HEK293 (cell line): ENCODE data around the gene WNT8B.

Source experiments
- FEZF1 ChIP-seq: fragments of 450-650 bp; formaldehyde crosslinking; IDR thresholded peaks from 2 replicates; pipeline ENCODE4 v1.5.1; 2016; ENCODE audit warnings: missing biosample characterization, missing genetic modification characterization
- MEIS1 ChIP-seq: sonication (generic); formaldehyde crosslinking; IDR thresholded peaks from 2 replicates; pipeline ENCODE4 v1.8.1; 2022; ENCODE audit warnings: missing genetic modification reagents, mild to moderate bottlenecking, borderline replicate concordance
- SCRT1 ChIP-seq: fragments of 450-650 bp; formaldehyde crosslinking; IDR thresholded peaks from 2 replicates; pipeline ENCODE4 v1.5.1; 2016; ENCODE audit warnings: missing biosample characterization, missing genetic modification characterization, borderline replicate concordance
- TRIM28 ChIP-seq: IDR thresholded peaks from 2 replicates; pipeline ENCODE4 v1.6.1; 2011; ENCODE audit warnings: low read length, control low read depth, borderline replicate concordance
- YY2 ChIP-seq: fragments of 450-650 bp; formaldehyde crosslinking; IDR thresholded peaks from 2 replicates; pipeline ENCODE4 v1.5.1; 2016; ENCODE audit warnings: missing biosample characterization, missing genetic modification characterization
- ZFP37 ChIP-seq: fragments of 450-650 bp; formaldehyde crosslinking; IDR thresholded peaks from 2 replicates; pipeline ENCODE4 v1.5.1; 2016; ENCODE audit warnings: missing biosample characterization, missing genetic modification characterization
- ZNF157 ChIP-seq: fragments of 450-650 bp; formaldehyde crosslinking; IDR thresholded peaks from 2 replicates; pipeline ENCODE4 v1.5.1; 2016; ENCODE audit warnings: missing biosample characterization, missing genetic modification characterization
- ZNF366 ChIP-seq: fragments of 450-650 bp; formaldehyde crosslinking; conservative IDR thresholded peaks from 2 replicates; pipeline ENCODE4 v1.5.1; 2016; ENCODE audit warnings: missing biosample characterization, missing genetic modification characterization
- ZNF416 ChIP-seq: fragments of 450-650 bp; formaldehyde crosslinking; IDR thresholded peaks from 2 replicates; pipeline ENCODE4 v1.5.1; 2016; ENCODE audit warnings: missing biosample characterization, missing genetic modification characterization
- ZNF501 ChIP-seq: fragments of 450-650 bp; formaldehyde crosslinking; IDR thresholded peaks from 2 replicates; pipeline ENCODE4 v1.5.1; 2016; ENCODE audit warnings: missing biosample characterization, missing genetic modification characterization
- ZNF596 ChIP-seq: fragments of 450-650 bp; IDR thresholded peaks from 2 replicates; pipeline ENCODE4 v1.5.0; 2018; ENCODE audit warnings: missing biosample characterization, mild to moderate bottlenecking, missing genetic modification characterization, moderate library complexity
- ZNF624 ChIP-seq: fragments of 450-650 bp; formaldehyde crosslinking; IDR thresholded peaks from 2 replicates; pipeline ENCODE4 v1.5.1; 2017; ENCODE audit warnings: missing biosample characterization, missing genetic modification characterization
- ZNF670 ChIP-seq: fragments of 450-650 bp; formaldehyde crosslinking; IDR thresholded peaks from 2 replicates; pipeline ENCODE4 v1.5.1; 2016; ENCODE audit warnings: missing biosample characterization, missing genetic modification characterization, low read depth
- ZNF76 ChIP-seq: fragments of 450-650 bp; formaldehyde crosslinking; IDR thresholded peaks from 2 replicates; pipeline ENCODE4; 2016; ENCODE audit warnings: low read depth, missing biosample characterization, missing genetic modification characterization, borderline replicate concordance
- ZNF791 ChIP-seq: fragments of 450-650 bp; formaldehyde crosslinking; IDR thresholded peaks from 2 replicates; pipeline ENCODE4 v1.5.1; 2016; ENCODE audit warnings: missing biosample characterization, missing genetic modification characterization
- ZSCAN23 ChIP-seq: fragments of 450-650 bp; formaldehyde crosslinking; IDR thresholded peaks from 2 replicates; pipeline ENCODE4 v1.5.1; 2016; ENCODE audit warnings: missing biosample characterization, missing genetic modification characterization
- ZXDB ChIP-seq: fragments of 450-650 bp; formaldehyde crosslinking; IDR thresholded peaks from 2 replicates; pipeline ENCODE4 v1.5.1; 2016; ENCODE audit warnings: missing biosample characterization, missing genetic modification characterization
- TF ChIP-seq, protein P1 (sequence below): fragments of 450-650 bp; formaldehyde crosslinking; IDR thresholded peaks from 2 replicates; pipeline ENCODE4 v1.5.1; 2016; ENCODE audit warnings: missing biosample characterization, missing genetic modification characterization
- TF ChIP-seq, protein P2 (sequence below): fragments of 450-650 bp; formaldehyde crosslinking; IDR thresholded peaks from 2 replicates; pipeline ENCODE4 v1.5.1; 2016; ENCODE audit warnings: missing biosample characterization, missing genetic modification characterization, borderline replicate concordance
- TF ChIP-seq, protein P3 (sequence below): fragments of 450-650 bp; formaldehyde crosslinking; IDR thresholded peaks from 2 replicates; pipeline ENCODE4 v1.5.1; 2016; ENCODE audit warnings: missing biosample characterization, missing genetic modification characterization
- TF ChIP-seq, protein P4 (sequence below): fragments of 450-650 bp; formaldehyde crosslinking; IDR thresholded peaks from 2 replicates; pipeline ENCODE4 v1.5.1; 2016; ENCODE audit warnings: missing biosample characterization, missing genetic modification characterization
- TF ChIP-seq, protein P5 (sequence below): fragments of 450-650 bp; formaldehyde crosslinking; IDR thresholded peaks from 2 replicates; pipeline ENCODE4 v1.5.1; 2016; ENCODE audit warnings: missing biosample characterization, missing genetic modification characterization
- TF ChIP-seq, protein P6 (sequence below): fragments of 450-650 bp; formaldehyde crosslinking; IDR thresholded peaks from 2 replicates; pipeline ENCODE4 v1.5.1; 2016; ENCODE audit warnings: missing biosample characterization, missing genetic modification characterization

The WNT8B gene

DNA sequence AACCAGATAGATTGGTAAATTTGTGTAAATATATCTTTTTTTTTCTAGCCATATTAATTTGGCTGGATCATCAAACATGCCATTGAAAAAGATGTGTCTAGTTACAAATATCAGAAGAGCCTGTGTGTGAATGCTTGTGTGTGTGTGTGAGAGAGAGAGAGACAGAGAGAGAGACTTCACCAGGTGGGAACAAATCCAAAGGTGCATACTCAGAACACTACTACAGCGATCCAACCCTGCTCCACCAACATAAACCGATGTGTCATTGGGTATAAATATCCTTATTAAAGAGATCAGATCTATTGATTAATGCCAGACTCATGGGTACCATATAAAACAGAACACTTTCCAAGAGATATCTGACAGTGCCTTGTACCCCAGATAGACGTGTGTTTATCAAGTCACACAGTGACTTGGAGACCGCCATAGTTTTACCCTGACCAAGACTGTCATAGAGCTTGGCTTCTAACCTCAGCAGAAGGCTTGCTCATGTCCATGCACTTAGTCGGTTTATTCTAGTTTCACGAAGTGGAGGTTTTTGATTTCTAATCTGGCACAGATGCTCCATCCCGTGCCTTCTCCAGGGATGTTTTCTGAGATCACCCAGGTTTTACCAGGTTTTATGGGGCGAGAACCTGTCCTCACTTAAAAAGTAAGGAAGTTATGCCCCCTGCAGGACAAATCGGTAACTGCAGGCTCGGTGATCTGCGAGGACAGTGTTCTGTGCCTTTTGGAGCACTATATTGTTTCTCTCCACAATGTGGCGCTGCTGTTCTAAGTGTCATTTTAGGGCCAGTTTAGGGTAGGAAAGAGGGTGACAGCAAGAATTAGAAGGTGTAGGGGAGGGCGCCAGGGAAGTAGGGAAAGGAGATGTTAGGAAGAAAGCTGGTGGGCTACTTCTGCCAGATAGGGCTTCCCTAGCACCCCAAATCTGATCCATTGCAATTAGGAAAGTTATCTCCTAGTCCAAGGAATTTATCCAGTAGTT lies 29.3 kb upstream of the WNT8B start (continued):
- TF ChIP-seq, protein P1, sequence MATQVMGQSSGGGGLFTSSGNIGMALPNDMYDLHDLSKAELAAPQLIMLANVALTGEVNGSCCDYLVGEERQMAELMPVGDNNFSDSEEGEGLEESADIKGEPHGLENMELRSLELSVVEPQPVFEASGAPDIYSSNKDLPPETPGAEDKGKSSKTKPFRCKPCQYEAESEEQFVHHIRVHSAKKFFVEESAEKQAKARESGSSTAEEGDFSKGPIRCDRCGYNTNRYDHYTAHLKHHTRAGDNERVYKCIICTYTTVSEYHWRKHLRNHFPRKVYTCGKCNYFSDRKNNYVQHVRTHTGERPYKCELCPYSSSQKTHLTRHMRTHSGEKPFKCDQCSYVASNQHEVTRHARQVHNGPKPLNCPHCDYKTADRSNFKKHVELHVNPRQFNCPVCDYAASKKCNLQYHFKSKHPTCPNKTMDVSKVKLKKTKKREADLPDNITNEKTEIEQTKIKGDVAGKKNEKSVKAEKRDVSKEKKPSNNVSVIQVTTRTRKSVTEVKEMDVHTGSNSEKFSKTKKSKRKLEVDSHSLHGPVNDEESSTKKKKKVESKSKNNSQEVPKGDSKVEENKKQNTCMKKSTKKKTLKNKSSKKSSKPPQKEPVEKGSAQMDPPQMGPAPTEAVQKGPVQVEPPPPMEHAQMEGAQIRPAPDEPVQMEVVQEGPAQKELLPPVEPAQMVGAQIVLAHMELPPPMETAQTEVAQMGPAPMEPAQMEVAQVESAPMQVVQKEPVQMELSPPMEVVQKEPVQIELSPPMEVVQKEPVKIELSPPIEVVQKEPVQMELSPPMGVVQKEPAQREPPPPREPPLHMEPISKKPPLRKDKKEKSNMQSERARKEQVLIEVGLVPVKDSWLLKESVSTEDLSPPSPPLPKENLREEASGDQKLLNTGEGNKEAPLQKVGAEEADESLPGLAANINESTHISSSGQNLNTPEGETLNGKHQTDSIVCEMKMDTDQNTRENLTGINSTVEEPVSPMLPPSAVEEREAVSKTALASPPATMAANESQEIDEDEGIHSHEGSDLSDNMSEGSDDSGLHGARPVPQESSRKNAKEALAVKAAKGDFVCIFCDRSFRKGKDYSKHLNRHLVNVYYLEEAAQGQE (tag by site-specific recombination): 0 out of 2 replicates have a peak, but pooled peaks have one; percentile 29
- TF ChIP-seq, protein P2, sequence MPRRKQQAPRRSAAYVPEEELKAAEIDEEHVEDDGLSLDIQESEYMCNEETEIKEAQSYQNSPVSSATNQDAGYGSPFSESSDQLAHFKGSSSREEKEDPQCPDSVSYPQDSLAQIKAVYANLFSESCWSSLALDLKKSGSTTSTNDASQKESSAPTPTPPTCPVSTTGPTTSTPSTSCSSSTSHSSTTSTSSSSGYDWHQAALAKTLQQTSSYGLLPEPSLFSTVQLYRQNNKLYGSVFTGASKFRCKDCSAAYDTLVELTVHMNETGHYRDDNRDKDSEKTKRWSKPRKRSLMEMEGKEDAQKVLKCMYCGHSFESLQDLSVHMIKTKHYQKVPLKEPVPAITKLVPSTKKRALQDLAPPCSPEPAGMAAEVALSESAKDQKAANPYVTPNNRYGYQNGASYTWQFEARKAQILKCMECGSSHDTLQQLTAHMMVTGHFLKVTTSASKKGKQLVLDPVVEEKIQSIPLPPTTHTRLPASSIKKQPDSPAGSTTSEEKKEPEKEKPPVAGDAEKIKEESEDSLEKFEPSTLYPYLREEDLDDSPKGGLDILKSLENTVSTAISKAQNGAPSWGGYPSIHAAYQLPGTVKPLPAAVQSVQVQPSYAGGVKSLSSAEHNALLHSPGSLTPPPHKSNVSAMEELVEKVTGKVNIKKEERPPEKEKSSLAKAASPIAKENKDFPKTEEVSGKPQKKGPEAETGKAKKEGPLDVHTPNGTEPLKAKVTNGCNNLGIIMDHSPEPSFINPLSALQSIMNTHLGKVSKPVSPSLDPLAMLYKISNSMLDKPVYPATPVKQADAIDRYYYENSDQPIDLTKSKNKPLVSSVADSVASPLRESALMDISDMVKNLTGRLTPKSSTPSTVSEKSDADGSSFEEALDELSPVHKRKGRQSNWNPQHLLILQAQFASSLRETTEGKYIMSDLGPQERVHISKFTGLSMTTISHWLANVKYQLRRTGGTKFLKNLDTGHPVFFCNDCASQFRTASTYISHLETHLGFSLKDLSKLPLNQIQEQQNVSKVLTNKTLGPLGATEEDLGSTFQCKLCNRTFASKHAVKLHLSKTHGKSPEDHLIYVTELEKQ (tag by site-specific recombination): no peak
- no peak for TF ChIP-seq ZNF670 (tag by site-specific recombination)
- no peak for TF ChIP-seq ZNF624 (tag by site-specific recombination)
- TF ChIP-seq ZSCAN23 (tag by site-specific recombination): no peak
- TF ChIP-seq, protein P3, sequence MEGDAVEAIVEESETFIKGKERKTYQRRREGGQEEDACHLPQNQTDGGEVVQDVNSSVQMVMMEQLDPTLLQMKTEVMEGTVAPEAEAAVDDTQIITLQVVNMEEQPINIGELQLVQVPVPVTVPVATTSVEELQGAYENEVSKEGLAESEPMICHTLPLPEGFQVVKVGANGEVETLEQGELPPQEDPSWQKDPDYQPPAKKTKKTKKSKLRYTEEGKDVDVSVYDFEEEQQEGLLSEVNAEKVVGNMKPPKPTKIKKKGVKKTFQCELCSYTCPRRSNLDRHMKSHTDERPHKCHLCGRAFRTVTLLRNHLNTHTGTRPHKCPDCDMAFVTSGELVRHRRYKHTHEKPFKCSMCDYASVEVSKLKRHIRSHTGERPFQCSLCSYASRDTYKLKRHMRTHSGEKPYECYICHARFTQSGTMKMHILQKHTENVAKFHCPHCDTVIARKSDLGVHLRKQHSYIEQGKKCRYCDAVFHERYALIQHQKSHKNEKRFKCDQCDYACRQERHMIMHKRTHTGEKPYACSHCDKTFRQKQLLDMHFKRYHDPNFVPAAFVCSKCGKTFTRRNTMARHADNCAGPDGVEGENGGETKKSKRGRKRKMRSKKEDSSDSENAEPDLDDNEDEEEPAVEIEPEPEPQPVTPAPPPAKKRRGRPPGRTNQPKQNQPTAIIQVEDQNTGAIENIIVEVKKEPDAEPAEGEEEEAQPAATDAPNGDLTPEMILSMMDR (tag by site-specific recombination): peak; percentile 99
- 0 out of 2 replicates have a peak, but pooled peaks have one; percentile 41 for TF ChIP-seq ZNF366 (tag by site-specific recombination)
- TF ChIP-seq MEIS1: no peak
- 0 out of 2 replicates have a peak, but pooled peaks have one; percentile 32 for TF ChIP-seq ZXDB
- no peak for TF ChIP-seq ZNF791
- no peak for TF ChIP-seq ZNF416 (tag by site-specific recombination)
- TF ChIP-seq, protein P4, sequence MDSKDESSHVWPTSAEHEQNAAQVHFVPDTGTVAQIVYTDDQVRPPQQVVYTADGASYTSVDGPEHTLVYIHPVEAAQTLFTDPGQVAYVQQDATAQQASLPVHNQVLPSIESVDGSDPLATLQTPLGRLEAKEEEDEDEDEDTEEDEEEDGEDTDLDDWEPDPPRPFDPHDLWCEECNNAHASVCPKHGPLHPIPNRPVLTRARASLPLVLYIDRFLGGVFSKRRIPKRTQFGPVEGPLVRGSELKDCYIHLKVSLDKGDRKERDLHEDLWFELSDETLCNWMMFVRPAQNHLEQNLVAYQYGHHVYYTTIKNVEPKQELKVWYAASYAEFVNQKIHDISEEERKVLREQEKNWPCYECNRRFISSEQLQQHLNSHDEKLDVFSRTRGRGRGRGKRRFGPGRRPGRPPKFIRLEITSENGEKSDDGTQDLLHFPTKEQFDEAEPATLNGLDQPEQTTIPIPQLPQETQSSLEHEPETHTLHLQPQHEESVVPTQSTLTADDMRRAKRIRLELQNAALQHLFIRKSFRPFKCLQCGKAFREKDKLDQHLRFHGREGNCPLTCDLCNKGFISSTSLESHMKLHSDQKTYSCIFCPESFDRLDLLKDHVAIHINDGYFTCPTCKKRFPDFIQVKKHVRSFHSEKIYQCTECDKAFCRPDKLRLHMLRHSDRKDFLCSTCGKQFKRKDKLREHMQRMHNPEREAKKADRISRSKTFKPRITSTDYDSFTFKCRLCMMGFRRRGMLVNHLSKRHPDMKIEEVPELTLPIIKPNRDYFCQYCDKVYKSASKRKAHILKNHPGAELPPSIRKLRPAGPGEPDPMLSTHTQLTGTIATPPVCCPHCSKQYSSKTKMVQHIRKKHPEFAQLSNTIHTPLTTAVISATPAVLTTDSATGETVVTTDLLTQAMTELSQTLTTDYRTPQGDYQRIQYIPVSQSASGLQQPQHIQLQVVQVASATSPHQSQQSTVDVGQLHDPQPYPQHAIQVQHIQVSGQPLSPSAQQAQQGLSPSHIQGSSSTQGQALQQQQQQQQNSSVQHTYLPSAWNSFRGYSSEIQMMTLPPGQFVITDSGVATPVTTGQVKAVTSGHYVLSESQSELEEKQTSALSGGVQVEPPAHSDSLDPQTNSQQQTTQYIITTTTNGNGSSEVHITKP: peak; percentile 83
- peak; percentile 89 for TF ChIP-seq ZFP37 (tag by site-specific recombination)
- no peak for TF ChIP-seq SCRT1
- TF ChIP-seq ZNF157 (tag by site-specific recombination): no peak
- TF ChIP-seq ZNF596 (tag by site-specific recombination): no peak
- 0 out of 2 replicates have a peak, but pooled peaks have one; percentile 47 for TF ChIP-seq ZNF76 (tag by site-specific recombination)
- TF ChIP-seq, protein P5, sequence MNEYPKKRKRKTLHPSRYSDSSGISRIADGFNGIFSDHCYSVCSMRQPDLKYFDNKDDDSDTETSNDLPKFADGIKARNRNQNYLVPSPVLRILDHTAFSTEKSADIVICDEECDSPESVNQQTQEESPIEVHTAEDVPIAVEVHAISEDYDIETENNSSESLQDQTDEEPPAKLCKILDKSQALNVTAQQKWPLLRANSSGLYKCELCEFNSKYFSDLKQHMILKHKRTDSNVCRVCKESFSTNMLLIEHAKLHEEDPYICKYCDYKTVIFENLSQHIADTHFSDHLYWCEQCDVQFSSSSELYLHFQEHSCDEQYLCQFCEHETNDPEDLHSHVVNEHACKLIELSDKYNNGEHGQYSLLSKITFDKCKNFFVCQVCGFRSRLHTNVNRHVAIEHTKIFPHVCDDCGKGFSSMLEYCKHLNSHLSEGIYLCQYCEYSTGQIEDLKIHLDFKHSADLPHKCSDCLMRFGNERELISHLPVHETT: peak; percentile 57; the same call in 1 of the 2 replicates
- no peak for TF ChIP-seq FEZF1 (tag by site-specific recombination)
- TF ChIP-seq, protein P6, sequence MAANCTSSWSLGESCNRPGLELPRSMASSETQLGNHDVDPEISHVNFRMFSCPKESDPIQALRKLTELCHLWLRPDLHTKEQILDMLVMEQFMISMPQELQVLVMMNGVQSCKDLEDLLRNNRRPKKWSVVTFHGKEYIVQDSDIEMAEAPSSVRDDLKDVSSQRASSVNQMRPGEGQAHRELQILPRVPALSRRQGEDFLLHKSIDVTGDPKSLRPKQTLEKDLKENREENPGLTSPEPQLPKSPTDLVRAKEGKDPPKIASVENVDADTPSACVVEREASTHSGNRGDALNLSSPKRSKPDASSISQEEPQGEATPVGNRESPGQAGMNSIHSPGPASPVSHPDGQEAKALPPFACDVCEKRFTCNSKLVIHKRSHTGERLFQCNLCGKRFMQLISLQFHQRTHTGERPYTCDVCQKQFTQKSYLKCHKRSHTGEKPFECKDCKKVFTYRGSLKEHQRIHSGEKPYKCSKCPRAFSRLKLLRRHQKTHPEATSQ: no peak
- no peak for TF ChIP-seq YY2 (tag by site-specific recombination)
- peak; percentile 87; the same call in 1 of the 2 replicates for TF ChIP-seq ZNF501
- TF ChIP-seq TRIM28: no peak
